Epidermal melanocyte (primary cell): ENCODE measurements around the gene KHDC3L.
A peak's percentile ranks its signal among the peaks of the same experiment; 100 is the strongest.
"Not testable (repeated sequence)": the region's sequence is repeated elsewhere in the genome, so short reads cannot be mapped to it uniquely, and the experiment has no call there.

Source experiments
- DNase-seq: peaks from one replicate; pipeline ENCODE4 v3.0.0; 2011; ENCODE audit warnings: low spot score; ENCODE audit not compliant: insufficient read length

The KHDC3L gene

DNA sequence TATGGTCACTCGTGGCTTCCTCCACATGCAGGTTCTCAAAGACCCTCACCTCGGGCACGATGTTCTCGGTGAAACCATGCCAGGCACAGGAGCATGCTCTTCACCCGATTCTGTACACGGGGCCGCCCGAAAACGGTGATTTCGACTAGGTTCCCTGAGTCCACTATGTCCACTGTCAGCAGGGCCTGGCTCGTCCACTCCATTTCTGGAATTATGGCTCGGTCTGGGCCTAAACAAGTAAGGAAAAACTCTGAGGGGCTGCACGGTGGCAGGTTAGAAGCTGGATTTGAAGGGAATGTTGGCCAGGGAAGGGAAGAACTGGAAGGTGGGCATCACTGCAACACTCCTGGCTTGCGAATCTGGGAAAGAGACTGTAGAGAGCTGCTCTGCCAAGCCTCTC is 6.7 kb downstream of the KHDC3L start:
- DNase-seq = no peak

DNA sequence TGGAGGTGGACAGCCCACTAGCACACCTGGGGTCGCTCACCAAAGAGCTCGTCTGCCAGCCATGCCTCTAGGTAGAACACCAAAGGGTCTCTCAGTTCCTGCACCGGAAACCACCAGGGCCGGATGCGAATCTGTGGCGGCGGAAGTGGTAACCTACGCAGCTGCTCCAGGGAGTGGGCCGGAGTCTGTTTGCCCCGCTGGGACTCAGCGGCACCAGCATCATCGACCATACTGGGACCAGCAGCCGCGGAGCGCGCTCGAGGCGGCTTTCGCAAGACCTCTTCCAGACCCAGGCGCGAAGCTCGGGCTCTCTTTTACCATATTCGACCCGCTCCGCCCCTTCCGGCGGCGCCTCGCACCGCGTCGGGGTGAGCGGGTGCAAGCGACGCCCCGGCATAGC is 7.1 kb downstream of the KHDC3L start, which contains the start of gene OOEP:
OOEP (minus strand) TSS at position 335 of the 400 bp plus-strand sequence; CDS start at position 230, 105 bp downstream.
- DNase-seq = no peak

DNA sequence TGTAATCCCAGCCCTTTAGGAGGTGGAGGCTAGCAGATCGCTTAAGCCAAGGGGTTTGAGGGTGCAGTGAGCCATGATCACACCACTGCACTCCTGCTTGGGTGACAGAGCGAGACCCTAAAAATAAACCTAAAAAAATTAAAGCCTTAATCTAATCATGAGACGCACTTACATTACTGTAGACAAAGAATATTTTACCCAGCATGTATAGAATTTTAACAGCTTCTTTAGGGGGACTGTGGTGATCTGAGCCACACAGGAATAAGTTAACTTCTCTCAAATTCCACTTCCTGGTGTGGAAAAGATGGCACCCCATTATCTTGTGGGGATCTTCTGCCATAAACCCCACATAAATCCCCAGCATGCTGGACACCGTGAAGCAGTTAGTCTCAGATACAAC is 9.5 kb downstream of the KHDC3L start:
- no peak for DNase-seq

DNA sequence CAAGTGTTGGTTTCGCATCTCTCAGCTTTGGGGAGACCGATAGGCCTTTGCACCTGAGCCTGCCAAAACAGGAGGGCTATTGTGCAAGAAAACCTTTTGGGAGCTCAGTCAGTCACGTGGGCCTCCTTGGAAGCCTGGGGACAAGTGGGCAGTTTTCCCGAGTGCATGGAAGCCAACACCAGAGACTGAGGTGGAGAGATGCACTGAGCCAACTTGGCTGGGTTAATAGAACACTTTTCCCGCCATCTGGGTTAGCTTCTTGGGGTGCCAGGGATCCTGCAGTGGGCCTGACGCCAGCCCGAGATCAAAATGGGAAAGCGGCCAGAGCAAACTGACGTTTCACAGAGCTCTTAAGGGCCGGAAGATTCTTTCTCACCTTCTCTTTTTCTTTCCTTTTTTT is 10.1 kb downstream of the KHDC3L start:
- no peak for DNase-seq

DNA sequence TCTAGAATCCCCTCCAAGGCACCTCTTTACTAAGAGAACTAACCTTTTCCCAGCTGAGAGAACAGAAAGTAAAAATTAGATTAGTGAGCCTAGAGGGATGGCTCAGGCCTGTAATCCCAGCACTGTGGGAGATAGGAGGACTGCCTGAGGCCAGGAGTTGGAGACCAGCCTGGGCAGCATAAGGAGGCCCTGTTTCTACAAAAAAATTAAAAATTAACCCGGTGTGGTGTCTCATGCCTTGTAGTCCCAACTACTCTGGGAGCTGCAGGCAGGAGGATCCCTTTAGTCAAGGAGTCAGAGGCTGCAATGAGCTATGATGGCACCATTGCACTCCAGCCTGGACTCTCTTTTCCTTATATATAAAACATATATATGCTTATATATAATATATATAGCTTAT is 12.8 kb downstream of the KHDC3L start:
- DNase-seq = no peak

DNA sequence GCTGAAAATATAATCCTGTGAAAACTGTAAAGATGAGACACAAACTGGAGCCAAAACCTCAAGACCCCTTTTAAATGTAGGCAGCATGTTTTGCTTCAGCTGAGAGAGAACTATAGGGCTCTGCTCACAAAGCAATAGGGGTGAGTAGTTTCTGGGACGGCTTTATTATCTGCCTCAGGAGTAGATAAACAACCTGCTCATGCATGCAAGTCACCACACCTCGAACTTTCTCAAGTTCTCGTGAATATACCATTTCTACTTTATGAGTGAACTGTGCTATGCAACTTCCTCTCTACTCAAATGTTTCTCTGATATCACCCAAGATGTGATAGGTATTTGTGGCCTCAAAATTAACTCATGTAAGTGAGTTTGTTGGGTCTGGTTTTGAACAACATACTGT is 14.8 kb downstream of the KHDC3L start:
- DNase-seq = no peak

DNA sequence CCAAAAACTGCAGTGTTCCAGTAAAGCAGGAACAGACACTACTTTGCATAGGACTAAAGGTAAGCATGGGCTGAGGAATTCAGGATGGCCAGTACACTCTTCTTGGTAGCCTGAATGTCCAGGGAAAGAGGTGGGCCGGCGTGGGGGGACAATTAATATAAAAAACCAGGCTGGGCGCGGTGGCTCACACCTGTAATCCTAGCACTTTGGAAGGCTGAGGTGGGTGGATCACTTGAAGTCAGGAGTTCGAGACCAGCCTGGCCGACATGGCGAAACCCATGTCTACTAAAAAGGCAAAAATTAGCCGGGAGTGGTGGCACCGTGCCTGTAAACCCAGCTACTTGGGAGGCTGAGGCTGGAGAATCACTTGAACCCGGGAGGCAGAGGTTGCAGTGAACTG is 19.1 kb downstream of the KHDC3L start:
- DNase-seq = not testable (repeated sequence)

DNA sequence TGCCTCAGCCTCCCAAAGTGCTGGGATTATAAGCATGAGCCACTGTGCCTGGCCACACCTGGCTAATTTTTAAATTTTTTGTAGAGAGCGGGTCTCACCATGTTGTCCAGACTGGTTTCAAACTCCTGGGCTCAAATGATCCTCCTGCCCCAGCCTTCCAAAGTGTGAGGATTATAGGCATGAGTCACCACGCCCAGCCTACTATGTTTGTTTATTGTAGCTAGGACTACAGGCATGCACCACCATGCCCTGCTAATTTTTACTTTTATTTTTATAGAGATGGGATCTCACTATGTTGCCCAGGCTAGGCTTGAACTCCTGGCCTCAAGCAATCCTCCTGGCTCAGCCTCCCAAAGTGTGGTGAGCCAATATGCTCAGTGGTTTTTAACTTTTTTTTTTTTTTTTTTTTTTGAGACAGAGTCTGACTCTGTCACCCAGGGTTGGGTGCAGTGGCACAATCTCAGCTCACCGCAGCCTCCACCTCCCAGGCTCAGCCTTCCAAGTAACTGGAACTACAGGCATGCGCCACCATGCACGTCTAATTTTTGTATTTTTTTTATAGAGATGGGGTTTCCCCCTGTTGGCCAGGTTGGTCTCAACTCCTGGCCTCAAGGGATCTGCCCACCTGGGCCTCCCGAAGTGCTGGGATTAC is 20.1 kb downstream of the KHDC3L start:
- no peak for DNase-seq

DNA sequence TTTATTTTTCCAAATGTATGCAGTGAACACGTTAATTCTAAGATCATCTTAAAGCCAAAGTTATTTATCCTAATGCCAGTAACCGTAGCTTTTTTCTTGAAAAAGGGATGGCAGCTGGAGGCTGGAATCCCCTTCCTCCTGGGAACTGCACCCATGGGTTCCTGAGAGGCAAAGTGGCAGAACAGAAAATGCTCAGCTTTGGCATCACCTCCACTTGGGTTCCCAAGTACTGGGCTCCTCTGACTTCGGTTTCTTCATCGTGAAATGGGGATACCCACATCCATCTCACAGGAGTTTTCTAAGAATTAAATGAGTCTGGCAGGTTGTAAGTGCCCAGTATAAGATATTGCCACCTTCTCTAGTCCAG is 26.0 kb downstream of the KHDC3L start:
- no peak for DNase-seq

DNA sequence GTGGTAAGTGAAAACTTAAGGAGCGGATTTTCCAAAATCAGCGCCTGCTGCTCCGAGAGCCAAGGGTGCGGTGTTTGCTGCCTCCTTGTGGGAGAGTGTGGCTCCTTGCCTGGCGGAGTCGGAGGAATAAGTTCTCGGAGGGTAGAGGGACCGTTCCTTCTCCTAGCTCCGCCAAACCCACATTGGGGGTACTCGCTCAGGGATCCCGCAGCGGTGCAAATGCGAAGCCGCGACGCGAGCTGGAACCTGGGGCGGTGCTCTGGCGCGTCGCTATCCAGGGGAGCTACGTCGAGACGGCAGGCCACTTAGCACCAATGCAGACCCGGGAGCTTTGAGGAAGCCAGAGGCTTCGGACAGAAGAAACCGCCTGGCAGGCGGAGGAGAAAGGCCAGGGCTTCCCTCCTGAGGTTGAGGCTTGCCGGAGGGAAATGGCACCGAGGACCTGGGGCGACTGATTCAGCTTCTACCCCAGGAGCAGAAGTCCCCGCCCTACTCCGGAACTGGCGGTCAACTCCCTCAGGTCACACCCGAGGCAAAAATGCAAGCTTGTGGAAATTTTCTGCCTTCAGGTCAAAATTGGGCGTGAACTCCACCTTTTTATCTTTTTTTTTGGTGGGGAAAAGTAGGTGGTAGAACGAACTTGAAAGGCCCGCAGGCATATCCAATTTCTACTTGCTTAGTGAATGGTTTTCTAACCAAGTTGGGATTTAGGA is 26.5 kb downstream of the KHDC3L start:
- peak; percentile 61 for DNase-seq

DNA sequence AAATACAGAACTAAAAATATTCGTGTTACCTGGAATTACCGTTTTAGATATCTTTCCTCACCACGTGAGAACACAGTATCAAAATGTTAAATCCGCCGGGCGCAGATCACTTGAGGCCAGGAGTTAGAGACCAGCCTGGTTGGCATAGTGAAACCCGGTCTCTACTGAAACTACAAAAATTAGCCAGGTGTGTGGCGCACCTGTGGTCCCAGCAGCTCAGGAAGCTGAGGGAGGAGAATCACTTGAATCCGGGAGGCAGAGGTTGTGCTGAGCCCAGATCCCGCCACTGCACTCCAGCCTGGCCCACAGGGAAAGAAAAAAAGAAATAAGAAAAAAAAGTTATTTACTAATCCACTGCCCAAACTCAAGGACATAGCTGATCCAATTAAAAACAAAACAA is 27.4 kb downstream of the KHDC3L start:
- DNase-seq = no peak

DNA sequence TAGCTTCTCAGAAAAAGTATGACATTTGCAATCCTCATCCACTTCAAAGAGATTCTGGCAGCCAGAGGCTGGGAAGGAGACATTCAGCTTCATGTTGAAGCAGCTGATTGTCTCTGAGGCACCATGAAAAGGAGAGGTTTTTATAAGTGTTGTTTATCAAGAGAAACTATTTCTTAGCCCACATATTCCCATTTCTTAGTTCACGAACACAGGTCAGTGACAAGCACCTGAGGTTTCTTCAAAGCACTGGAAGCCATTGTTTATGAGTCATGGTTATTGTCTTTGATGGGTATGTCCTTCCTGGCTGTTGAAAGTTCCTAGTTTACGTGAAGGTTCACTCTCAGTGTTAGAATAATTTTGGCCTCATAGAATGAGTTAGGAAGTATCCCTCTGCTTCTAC is 29.2 kb downstream of the KHDC3L start:
- no peak for DNase-seq

DNA sequence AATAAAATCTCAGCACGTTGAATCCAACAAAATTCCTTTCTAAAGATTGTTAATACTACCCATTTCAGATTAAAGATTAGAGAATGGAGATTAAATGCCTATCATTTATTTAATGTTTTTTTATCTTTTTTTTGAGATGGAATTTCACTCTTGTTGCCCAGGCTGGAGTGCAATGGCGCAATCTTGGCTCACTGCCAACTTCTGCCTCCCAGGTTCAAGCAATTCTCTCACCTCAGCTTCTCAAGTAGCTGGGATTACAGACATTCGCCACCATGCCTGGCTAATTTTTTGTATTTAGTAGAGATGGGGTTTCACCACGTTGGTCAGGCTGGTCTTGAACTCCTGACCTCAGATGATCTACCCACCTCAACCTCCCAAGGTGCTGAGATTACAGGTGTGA is 29.7 kb downstream of the KHDC3L start:
- not testable (repeated sequence) for DNase-seq

DNA sequence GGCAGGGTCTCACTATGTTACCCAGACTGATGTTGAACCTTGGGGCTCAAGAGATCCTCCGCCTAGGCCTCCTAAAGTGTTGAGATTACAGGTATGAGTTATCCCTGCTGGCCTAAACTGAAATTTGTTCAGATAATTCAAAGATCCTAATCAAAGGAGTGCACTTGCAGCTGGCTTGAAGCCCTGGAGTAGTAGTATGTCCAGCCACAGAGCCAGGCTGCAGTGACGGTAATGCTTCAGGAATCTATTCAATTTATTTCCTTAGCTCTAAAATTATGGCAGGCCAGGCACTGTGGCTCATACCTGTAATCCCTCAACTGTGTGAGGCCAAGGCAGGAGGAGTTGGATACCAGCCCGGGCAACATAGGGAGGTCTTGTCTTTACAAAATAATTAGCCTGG is 30.8 kb downstream of the KHDC3L start:
- DNase-seq = no peak

DNA sequence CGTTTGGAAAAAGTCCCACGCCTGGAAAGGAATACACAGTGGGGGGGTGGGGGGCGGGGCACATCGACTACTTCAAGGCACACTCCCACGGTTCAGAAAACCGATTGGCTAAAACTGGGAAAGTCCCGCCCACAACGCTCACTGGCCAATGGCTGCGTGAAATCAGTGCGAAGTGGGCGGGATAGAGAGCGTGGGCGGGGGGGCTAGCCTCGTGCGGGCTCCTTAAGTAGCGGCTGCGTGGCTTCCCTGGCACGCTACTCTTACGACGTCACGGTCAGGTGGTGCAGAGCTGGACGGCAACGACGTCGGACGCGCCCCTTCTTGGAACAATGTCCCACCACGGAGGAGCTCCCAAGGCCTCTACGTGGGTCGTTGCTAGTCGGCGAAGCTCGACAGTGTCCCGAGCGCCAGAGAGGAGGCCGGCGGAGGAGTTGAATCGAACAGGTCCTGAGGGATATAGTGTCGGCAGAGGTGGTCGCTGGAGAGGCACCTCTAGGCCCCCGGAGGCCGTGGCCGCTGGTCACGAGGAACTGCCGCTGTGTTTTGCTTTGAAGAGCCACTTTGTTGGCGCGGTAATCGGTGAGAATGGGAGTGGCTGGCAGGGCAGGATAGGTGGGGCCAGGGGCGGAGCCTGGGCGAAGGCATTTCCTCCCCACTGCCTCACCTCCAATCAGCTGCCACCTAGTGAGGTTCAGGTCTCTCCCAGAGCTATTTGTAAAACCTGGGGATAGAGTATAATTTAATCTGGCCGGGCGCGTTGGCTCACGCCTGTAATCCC is 32.3 kb downstream of the KHDC3L start, which contains the start of gene DDX43:
DDX43 (plus strand) TSS at position 252 of the 778 bp plus-strand sequence; CDS start at position 330, 78 bp downstream.
- DNase-seq = no peak

DNA sequence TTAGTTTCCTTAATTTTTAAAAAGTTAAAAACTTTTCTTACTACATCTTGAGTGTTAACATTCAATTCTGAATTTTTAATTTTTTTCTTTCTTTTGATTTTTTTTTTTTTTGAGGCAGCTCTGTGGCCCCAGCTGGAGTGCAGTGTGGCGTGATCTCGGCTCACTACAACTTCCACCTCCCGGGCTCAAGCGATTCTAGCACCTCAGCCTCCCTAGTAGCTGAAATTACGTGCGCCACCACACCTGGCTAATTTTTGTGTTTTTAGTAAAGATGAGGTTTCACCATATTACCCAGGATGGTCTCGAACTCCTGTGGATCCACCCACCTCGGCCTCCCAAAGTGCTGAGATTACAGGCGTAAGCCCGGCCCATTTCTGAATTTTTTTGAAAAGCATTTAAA is 33.4 kb downstream of the KHDC3L start:
- no peak for DNase-seq

DNA sequence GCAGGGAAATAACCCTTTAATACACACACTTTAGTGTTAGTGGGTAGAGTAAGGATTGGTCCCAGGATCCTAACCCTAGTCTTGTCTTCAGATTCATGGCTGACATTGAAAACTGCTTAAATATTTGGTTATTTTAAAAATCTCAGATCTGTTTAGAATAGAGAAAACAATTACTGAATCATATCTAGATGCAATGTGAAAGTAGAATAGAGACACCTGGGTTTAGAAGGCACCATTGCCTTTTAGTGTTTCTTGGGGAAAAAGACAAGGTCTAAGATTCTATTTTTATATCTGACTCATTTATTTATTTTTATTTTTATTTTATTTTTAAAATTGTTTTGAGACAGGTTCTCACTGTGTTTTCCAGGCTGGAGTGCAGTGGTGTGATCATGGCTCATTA is 38.2 kb downstream of the KHDC3L start:
- no peak for DNase-seq

DNA sequence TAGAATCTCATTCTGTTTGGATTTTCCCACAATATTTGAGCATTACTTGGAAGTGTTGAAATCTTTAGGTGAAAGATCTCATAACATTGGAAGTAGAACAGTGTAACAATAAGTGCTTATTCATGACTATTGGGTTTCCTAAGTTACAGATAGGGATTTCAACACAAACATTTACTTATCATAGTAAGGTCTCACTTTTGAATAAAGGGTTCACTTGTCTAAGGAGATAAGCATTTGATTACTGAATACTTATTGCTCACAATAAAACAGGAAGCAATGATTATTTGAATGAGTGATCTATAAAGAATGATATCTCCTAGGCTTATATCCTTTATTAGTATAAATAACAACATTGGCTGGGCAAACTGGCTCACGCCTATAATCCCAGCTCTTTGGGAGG is 46.9 kb downstream of the KHDC3L start:
- no peak for DNase-seq

DNA sequence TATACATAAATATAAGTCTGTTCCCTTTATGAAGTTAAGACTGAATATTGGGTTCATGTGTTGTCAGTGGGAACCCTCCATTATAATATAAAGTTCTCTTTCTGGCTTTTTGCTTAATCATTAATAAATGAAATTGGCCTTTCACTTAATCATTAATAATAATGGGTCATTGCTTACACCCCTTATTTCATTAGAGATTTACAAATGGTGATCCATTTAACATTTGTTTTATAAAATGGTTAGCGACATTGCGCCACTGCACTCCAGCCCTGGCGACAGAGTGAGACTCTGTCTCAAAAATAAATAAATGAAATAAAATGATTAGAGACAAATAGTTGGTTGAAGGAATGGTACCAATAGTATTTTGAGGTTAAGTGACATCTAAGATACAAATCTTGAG is 50.6 kb downstream of the KHDC3L start:
- DNase-seq = no peak
